Heart left ventricle (tissue), 13 donors: ENCODE results near the gene GAS7.

Source experiments
- CTCF ChIP-seq, 12 donors: fragments of 200-600 bp; sonication (generic) in 4 of 12; IDR thresholded peaks; one replicate each; pipeline versions ENCODE4 v1.5.0 to v1.8.0; 2018 to 2022; ENCODE audit warnings: antibody characterized with exemption in 12 of 12, mild to moderate bottlenecking in 5 of 12
- POLR2A ChIP-seq, 2 donors: fragments of 450-650 bp; IDR thresholded peaks; one replicate each; pipeline ENCODE4 v1.6.1; 2017; ENCODE audit warnings: antibody characterized with exemption in 2 of 2, mild to moderate bottlenecking in 2 of 2, moderate library complexity in 2 of 2
- donor health status: ischemic (EF 13 %, LVEDD 7.1; RV severe dilation, severe dysfunction).
- donor health status: DM: no; HTN: yes; CAD: no.
- donor health status: DM: no; HTN: no; CAD: no.
- donor health status: ischemic (EF 25% LVEDD 6.9; RV normal size, moderate dysfunction).
- donor health status: ischemic (EF 25% LVEDD 5.7; RV mildly dilated, moderate dysfunction).
- donor health status: ischemic (EF 35%, LVEDD 5.7; RV mildly dilated, moderate dysfunction).
- donor health status: nonischemic (EF 11% LVEDD 7.7; RV severe dilation, severe dysfunction).
- donor health status: DM: yes; HTN: yes; CAD: no.
- donor health status: PGD.
- donor health status: ischemic (EF 29% LVEDD 5.4; RV normal size, mild dysfunction).
- donor health status: nonischemic (EF 23%, LVEDD 6.1; RV moderate dilation, normal function).

GRCh38 chr17:10208604-10209193 is 10.3 kb upstream of the GAS7 start:
- no peak for TF ChIP-seq CTCF (IDR thresholded peaks at IDR 0.05)
- no peak for TF ChIP-seq POLR2A (IDR thresholded peaks at IDR 0.05)
